Tracheal epithelial cell (primary cell): Measurements from ENCODE around the gene TCEAL7. TPM values are rescaled to one million over a fixed set of nuclear protein-coding genes. Genes with fewer than 3 reads are reported as not detected.

Experiments
- total RNA-seq: library from RNA; depleted of rRNA; stranded (reverse); fragments of >200 nt; gene quantifications from 2 replicates; pipeline ENCODE4 v1.2.1, GENCODE V29; 2014

TCEAL7 gene
- 3.9 and 4.0 TPM in 2 replicates for total RNA-seq

GRCh38 chrX:103329991-103330390 lies at the start of gene TCEAL7:
TCEAL7 (plus strand) TSS chrX:103330239; CDS start chrX:103331404, 1,165 bp downstream.

GRCh38 chrX:103310555-103311398 lies 19.3 kb upstream of the TCEAL7 start, which contains the start of gene BEX2:
BEX2 (minus strand) TSS chrX:103310990; CDS start chrX:103309976, 1,014 bp downstream.

GRCh38 chrX:103356130-103356798 lies 26.2 kb downstream of the TCEAL7 start, which contains the start of gene TCEAL9:
TCEAL9 (plus strand) TSS chrX:103356506; CDS start chrX:103357685, 1,179 bp downstream.

GRCh38 chrX:103376118-103376978 lies 46.3 kb downstream of the TCEAL7 start, which contains the start of gene BEX3:
BEX3 (plus strand) TSS chrX:103376538; CDS start chrX:103377522, 984 bp downstream.

Other genes starting within 250 kb of the TCEAL7 start
- not detected in 2 replicates for gene NXF3, start 237.1 kb upstream of the TCEAL7 start, total RNA-seq
- gene BEX4, start 115.1 kb upstream of the TCEAL7 start, total RNA-seq = 12.8 and 22.7 TPM in 2 replicates
- 61.7 and 84.8 TPM in 2 replicates for gene TCEAL8, start 75.1 kb upstream of the TCEAL7 start, total RNA-seq
- not detected in 2 replicates for gene TCEAL5, start 53.5 kb upstream of the TCEAL7 start, total RNA-seq
- gene BEX2, start 19.2 kb upstream of the TCEAL7 start, total RNA-seq = 29.4 and 32.5 TPM in 2 replicates
- gene TCEAL9, start 26.3 kb downstream of the TCEAL7 start, total RNA-seq = 35.4 and 50.8 TPM in 2 replicates
- 88.2 and 133 TPM in 2 replicates for gene BEX3, start 46.3 kb downstream of the TCEAL7 start, total RNA-seq
- gene RAB40A, start 189.2 kb downstream of the TCEAL7 start, total RNA-seq = not detected in 2 replicates